ENCODE data around the gene CD47.

The CD47 gene

GRCh38 chr3:108046247-108046646 is 44.6 kb downstream of the CD47 start:
- DNase-seq, result no peak

- DNase-seq, result no peak
Measured at GRCh38 chr3:108044699-108045098, 46.1 kb downstream of the CD47 start.

GRCh38 chr3:108042300-108042699 is 48.5 kb downstream of the CD47 start:
- no peak for DNase-seq

GRCh38 chr3:108041253-108041652 is 49.6 kb downstream of the CD47 start:
- no peak for DNase-seq

- peak in 1 of 3 experiments; percentile 59 for DNase-seq
Measured at GRCh38 chr3:108037770-108038169, 53.1 kb downstream of the CD47 start.

GRCh38 chr3:108036984-108037741 is 53.7 kb downstream of the CD47 start:
- DNase-seq, result peak; percentile 35 to 78 (median 65)

- DNase-seq, result peak in 1 of 3 experiments; percentile 38
Measured at GRCh38 chr3:108036401-108036800, 54.4 kb downstream of the CD47 start.

- DNase-seq, result no peak
Measured at GRCh38 chr3:108035751-108036150, 55.1 kb downstream of the CD47 start.

GRCh38 chr3:108031895-108032294 is 58.9 kb downstream of the CD47 start:
- DNase-seq, result no peak

- no peak for DNase-seq
Measured at GRCh38 chr3:108030960-108031359, 59.9 kb downstream of the CD47 start.

GRCh38 chr3:108029466-108029865 is 61.4 kb downstream of the CD47 start:
- no peak for DNase-seq

- DNase-seq, result no peak
Measured at GRCh38 chr3:108028896-108029295, 61.9 kb downstream of the CD47 start.

- peak in 1 of 3 experiments; percentile 38 for DNase-seq
Measured at GRCh38 chr3:108025177-108025576, 65.7 kb downstream of the CD47 start.

GRCh38 chr3:108024146-108024850 is 66.5 kb downstream of the CD47 start:
- no peak for DNase-seq

- DNase-seq, result peak in 2 of 3 experiments; percentile 52 to 92
Measured at GRCh38 chr3:108022256-108023150, 68.3 kb downstream of the CD47 start.

GRCh38 chr3:108021533-108021932 is 69.3 kb downstream of the CD47 start:
- DNase-seq, result peak in 1 of 3 experiments; percentile 28

GRCh38 chr3:108021131-108021530 is 69.7 kb downstream of the CD47 start:
- peak in 1 of 3 experiments; percentile 20 for DNase-seq

- DNase-seq, result no peak
Measured at GRCh38 chr3:108018552-108018951, 72.3 kb downstream of the CD47 start.

- peak; percentile 37 to 86 (median 59) for DNase-seq
Measured at GRCh38 chr3:108017587-108017986, 73.2 kb downstream of the CD47 start.

GRCh38 chr3:108014943-108015342 is 75.9 kb downstream of the CD47 start:
- DNase-seq, result no peak

GRCh38 chr3:108013141-108014055 is 77.4 kb downstream of the CD47 start:
- DNase-seq, result no peak

- DNase-seq, result no peak
Measured at GRCh38 chr3:108012304-108012703, 78.5 kb downstream of the CD47 start.
